T-helper 22 cell (primary cell): ENCODE data around the gene ZNF585A.
A peak's percentile ranks its signal among the peaks of the same experiment; 100 is the strongest.
"Not testable (repeated sequence)": the region's sequence is repeated elsewhere in the genome, so short reads cannot be mapped to it uniquely, and the experiment has no call there.

Experiments used
- DNase-seq: peaks from one replicate; pipeline ENCODE4 v3.0.0-alpha.2; 2020; ENCODE audit warnings: low read depth

Gene ZNF585A

DNA sequence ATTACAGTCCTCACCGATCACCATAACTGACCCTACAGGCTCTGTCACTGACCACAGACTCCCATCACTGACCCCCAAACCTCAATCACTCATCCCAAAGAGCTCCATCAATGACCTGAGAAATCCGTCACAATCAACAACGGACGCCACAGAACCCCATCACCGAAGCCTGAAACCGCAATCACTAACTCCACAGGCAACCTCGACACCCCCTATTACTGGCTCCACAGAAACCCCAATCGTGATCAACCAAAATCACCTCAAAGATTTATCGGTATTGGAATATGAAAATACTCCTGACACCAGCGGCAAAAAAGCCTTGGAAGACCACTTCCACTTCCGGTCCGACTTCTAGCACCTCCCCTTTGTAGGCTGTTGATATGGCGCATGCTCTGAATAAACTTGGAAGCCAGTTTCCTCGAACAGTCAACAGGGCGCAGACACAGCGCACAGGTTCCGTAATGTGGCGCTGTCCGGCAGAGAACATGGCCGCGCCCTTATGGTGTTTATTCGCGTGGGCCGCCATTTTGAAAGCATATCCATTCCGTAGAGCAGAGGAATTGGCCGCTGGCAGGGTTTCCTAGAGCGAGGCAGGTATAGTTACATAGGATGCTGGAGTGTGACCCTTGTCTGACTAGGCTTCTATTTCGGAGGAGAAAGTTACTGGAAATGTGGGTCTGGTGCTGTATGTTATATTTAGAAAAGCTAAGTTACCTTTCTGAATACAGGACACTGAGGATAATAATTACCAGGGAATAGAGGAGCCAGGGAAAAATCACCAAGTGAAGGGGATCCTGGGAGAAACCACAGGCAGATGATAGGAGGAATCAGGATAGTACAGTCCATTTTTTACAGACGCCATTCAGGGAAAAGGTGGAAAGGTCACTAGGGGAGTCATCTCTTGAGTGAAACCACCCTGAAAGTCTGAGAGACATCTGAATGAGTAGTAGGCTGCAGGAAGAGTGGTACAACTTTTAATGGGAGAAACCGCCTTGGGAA lies at the start of gene ZNF585A:
ZNF585A (minus strand) TSS at position 328 of the 999 bp plus-strand sequence. CDS start 2,785 bp downstream, outside the sequence.
- DNase-seq, result peak; percentile 83

DNA sequence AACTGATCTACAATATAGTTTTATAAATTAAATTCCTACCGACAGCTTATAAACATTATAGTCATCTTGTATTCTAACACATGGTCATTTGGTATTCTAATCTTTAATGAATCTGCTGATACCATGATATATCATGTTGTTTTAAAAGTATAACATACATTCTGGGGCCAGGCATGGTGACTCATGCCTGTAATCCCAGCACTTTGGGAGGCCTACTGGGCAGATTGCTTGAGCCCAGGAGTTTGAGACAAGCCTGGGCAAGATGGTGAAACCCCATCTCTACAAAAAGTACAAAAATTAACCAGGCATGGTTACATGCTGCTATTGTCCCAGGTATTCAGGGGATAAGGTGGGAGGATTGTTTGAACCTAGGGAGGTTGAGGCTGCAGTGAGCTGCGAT lies 48.6 kb upstream of the ZNF585A start:
- no peak for DNase-seq

DNA sequence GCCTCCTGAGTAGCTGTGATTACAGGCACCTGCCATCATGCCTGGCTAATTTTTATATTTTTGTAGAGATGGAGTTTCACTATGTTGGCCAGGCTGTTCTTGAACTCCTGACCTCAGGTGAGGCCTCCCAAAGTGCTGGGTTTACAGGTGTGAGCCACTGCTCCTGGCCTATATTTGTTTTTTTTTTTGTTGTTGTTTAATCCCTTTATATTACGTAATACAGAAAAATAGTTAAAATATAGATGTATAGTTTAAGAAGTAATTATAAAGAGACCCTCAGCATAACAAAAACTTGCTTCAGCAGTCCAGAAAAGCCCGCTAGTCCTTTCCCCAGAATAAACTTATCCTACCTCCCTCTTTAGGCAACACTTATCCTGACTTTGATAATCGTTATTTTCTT lies 47.9 kb upstream of the ZNF585A start:
- no peak for DNase-seq

DNA sequence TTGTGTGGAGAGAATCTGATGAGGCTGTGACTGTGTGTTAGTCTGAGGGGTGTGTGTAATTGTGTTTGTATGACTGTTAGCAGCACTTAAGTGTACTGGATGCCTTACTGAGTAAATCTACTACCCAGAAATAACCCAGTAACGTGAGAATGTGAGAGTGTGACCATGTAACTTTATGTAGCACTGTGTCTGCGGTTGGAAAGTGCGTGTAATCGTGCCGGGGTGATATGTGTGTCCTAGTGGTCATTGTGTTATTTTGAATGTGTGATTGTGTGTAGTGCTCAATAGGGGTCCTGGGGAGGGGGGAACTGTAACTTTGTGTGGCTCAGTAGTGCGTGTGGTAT lies 46.1 kb upstream of the ZNF585A start:
- DNase-seq, result no peak

DNA sequence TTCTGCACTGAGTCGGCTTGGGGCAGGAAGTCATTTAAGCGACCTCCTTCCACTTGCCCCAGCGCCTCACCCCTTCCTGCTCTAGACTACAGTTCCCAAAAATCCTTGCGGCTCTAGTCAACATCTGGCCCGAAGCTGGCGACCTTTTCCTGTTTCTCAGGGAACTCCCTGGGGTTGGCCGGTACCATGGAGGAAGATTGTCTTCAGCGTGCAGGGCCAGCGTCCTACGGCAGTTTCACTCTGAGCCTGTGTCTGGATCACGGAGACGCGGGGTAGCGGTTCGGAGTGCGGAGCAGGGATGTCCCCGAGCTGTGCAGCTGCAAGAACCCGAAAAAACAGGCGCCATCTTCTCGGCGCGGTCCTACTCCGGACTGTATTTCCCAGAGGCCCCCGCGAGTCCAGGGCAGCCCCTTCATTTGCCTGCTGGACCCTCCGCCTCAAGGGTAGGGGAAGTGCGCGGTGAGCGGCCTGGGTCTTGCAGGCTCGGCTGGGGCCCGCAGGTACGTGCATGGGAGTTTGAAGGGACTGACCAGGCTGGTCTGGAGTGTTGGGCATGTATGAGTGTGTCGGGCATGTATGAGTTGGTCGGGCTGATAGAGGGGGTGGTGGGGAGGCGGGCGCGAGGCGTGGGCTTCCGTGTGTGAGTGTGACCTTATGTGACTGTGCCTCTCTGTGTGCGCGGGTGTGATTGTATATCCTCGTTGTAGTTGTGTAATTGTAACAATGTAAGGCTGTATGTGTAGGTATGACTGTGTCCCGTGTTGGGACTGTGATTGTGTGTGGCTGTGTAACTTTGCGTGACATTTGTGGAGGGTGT lies 45.5 kb upstream of the ZNF585A start, which contains the start of gene ZNF383:
ZNF383 (plus strand) TSS at position 440 of the 817 bp plus-strand sequence. CDS start 12,240 bp downstream, outside the sequence.
- peak; percentile 66 for DNase-seq

DNA sequence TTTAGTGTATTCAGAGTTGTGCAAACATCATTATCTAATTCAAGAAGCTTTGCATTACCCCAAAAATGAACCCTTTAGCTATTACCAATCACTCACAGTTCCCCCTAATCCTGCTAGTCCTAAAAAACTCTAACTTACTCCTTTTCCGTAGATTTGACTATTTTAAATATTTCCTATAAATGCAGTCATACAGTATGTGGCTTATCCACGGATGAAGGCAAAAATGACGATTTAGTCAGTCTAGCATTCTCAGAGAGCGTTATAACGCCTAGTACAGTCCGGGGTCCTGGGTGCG lies 44.9 kb upstream of the ZNF585A start:
- no peak for DNase-seq

DNA sequence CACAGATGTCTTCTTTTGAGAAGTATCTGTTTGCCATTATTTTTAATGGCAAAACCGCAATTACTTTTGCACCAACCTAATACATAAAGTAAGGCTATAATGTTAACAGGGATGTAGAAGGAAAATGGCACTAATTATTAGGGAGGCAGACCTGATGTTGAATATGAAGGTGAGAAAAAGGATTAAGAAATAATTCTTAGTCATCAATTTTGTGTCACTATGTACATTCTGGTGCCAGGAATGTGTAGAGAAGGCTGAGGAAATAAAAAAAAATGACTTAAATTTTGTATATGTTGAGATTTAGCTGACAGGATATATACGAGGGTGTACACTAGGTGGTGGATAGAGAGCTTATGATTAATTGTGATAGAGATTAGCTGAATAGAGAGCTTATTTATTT lies 25.3 kb upstream of the ZNF585A start:
- DNase-seq, result no peak

DNA sequence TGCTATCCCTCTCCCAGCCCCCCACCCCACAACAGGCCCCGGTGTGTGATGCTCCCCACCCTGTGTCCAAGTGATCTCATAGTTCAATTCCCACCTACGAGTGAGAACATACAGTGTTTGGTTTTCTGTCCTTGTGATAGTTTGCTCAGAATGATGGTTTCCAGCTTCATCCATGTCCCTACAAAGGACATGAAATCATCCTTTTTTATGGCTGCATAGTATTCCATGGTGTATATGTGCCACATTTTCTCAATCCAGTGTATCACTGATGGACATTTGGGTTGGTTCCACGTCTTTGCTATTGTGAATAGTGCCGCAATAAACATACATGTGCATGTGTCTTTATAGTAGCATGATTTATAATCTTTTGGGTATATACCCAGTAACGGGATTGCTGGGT lies 24.6 kb upstream of the ZNF585A start:
- DNase-seq, result not testable (repeated sequence)

DNA sequence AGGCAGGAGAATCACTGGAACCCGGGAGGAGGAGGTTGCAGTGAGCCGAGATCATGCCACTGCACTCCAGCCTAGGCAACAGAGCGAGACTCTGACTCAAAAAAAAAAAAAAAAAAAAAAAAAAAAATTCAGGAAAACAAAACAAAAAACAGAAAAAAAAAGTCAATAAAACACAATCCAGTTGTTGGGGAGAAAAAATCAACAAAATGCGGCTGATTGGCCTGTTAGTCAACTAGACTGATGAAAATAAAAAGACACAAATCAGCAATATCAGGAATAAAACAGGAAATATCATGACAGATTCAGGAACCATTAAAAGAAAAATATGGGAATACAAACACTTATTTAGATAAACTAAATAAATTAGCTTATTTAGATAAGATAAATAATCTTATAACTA lies 22.8 kb upstream of the ZNF585A start:
- not testable (repeated sequence) for DNase-seq

DNA sequence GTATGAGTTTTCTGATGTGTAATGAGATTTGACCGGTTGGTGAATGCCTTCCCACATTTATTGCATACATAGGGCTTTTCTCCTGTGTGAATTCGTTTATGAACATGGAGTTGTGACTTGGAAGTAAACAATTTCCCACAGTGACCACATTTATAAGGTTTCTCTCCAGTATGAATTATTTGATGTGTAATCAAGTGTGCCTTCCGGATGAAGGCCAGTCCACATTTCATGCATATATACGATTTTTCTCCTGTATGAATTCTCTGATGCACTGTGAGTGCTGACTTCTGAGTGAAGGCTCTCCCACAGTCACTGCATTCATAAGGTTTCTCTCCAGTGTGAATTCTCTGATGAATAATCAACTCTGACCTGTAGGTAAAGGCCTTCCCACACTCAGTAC lies 13.6 kb upstream of the ZNF585A start:
- DNase-seq, result not testable (repeated sequence)

DNA sequence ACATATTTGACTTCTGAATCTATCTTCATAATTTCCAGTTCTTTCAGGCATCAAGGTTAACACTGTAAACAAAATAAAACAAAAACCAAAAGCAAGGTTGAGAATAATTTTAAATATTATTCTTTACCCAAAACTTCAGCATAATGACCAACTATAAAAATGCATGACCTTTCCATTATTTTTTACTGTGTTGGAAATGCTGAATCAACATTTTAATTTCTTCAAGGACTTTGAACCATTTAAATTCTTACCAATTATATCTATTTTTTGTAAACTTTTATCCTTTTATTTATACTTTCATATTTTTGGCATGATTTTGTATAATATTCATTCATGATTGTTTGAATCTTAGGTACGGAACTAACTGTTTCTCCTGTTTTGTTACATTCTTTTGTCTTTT lies 6.9 kb downstream of the ZNF585A start:
- no peak for DNase-seq

DNA sequence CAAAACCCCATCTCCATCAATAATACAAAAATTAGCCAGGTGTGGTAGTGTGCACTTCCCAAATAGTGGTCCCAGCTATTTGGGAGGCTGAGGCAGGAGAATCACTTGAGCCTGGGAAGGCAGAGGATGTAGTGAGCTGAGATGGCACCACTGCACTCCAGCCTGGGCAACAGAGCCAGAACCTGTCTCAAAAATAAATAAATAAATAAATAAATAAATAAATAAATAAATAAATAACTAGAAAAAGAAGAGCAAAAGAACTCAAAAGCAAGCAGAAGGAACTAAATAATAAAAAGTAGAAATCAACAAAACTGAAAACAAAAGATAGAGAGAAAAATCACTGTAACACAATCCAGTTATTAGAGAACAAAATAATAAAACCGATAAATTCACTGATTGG lies 12.3 kb downstream of the ZNF585A start:
- no peak for DNase-seq

DNA sequence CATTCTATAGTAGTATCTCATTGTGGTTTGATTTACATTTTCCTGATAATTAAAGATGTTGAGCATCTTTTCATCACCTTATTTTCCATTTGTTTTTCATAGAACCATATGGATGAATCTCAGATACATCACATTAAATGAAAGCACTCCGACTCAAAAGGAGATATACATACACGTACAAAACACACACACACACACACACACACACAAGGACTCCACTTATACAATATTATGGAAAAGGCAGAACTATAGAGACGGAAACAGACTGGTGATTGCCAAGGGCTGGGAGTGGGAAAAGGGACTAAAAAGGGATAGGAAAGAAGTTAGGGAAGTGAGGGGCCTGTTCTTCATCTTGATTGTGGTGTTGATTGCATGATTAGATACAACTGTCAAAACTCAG lies 24.3 kb downstream of the ZNF585A start:
- DNase-seq, result no peak

DNA sequence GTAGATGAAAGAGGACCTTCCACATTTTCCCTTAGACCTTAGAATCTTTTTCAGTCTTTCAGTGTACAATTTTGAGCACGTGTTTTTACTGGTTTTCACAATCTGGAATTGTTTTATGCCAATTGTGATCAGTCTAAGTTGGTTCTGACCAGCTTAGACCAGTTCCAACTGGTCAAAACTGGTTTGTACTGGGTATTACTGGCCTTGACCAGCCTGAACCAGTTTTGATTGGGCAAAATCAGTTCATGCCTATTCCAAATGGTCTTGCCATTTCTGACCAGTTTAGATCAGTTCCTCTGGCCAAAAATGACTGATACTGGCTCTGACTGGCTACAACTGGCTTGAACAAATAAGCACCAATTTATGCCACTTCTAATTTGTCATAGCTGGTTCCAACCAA lies 36.4 kb downstream of the ZNF585A start:
- DNase-seq, result no peak

DNA sequence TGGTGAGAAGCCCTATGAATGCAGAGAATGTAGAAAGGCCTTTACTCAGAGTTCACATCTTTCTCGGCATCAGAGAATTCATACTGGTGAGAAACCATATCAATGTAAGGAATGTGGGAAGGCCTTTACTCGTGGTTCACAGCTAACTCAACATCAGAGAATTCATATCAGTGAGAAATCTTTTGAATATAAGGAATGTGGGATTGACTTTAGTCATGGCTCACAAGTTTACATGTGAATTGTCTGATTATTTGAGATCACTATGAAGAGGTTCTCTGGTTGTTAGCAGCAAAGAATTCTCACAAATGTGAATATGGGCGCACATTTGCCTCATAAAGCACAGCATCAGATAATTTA lies 43.7 kb downstream of the ZNF585A start:
- no peak for DNase-seq

DNA sequence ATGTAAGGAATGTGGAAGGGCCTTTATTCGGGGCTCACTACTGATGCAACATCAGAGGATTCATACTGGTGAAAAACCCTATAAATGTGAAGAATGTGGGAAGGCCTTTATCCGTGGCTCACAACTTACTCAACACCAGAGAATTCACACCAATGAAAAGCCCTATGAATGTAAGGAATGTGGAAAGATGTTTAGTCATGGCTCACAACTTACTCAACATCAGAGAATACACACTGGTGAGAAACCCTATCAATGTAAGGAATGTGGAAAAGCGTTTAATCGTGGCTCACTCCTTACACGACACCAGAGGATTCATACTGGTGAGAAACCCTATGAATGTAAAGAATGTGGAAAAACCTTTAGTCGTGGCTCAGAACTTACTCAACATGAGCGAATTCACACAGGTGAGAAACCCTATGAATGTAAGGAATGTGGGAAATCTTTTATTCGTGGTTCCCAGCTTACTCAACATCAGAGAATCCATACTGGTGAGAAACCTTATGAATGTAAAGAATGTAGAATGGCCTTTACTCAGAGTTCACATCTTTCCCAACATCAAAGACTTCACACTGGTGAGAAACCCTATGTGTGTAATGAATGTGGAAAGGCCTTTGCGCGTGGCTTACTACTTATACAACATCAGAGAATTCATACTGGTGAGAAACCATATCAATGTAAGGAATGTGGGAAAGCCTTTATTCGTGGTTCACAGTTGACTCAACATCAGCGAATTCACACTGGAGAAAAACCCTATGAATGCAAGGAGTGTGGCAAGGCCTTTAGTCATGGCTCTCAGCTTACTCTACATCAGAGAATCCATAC lies 44.3 kb downstream of the ZNF585A start:
- DNase-seq, result no peak

DNA sequence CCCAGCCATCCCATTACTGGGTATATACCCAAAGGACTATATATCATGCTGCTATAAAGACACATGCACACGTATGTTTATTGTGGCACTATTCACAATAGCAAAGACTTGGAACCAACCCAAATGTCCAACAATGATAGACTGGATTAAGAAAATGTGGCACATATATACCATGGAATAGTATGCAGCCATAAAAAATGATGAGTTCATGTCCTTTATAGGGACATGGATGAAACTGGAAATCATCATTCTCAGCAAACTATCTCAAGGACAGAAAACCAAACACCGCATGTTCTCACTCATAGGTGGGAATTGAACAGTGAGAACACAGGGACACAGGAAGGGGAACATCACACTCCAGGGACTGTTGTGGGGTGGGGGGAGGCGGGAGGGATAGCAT lies 50.4 kb downstream of the ZNF585A start:
- not testable (repeated sequence) for DNase-seq

DNA sequence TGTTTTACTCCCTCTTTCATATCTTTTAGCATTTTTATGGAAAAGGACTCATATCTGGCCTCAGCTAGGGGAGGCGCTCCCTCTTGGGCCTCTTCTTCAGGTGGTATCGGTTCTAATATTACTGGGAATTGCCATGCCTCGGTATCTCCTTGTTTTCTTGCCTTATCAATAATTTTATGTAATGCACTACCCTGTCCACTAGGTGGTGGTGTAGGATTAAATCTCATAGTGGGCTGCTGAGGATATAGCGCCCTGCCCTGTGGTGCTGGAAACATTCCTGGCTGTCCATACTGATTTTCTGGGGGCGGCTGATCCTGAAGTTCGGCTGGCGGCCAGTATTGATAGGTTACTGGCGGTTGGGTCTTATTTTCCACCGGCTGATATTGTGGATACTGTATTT lies 58.5 kb downstream of the ZNF585A start:
- no peak for DNase-seq

DNA sequence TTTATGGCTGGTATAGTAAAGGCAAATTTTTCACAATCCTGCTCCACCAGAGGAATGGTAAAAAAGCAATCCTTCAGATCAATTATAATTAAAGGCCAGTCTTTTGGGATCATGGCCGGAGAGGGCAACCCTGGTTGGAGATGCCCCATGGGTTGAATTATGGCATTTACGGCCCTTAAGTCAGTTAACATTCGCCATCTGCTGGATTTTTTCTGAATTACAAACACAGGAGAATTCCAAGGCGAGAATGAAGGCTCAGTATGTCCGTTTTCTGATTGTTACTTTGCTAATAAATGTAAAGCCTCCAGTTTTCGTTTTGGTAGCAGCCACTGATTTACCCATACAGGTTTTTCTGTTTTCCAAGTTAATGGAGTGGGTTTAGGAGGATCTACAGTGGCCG lies 60.7 kb downstream of the ZNF585A start:
- not testable (repeated sequence) for DNase-seq

DNA sequence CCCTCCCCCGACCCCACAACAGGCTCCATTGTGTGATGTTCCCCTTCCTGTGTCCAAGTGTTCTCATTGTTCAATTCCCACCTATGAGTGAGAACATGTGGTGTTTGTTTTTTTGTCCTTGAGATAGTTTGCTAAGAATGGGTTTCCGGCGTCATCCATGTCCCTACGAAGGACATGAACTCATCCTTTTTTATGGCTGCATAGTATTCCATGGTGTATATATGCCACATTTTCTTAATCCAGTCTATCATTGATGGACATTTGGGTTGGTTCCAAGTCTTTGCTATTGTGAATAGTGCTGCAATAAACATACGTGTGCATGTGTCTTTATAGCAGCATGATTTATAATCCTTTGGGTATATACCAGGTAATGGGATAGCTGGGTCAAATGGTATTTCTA lies 68.4 kb downstream of the ZNF585A start:
- DNase-seq, result not testable (repeated sequence)

DNA sequence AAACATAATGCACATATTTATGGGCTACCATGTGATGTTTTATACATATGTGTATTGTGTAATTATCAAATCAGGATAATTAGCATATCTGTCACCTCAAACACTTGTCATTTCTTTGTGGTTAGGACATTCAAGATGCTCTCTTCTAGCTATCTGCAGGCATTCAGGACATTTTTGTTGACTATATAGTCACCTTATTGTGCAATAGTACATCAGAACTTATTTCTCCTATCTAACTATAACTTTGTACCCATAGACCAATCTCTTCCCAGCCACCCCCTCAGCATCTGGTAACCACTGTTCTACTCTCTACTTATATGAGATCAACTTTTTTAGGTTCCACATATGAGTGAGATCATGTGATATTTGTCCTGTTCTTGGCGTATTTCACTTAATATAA lies 73.9 kb downstream of the ZNF585A start:
- DNase-seq, result no peak

DNA sequence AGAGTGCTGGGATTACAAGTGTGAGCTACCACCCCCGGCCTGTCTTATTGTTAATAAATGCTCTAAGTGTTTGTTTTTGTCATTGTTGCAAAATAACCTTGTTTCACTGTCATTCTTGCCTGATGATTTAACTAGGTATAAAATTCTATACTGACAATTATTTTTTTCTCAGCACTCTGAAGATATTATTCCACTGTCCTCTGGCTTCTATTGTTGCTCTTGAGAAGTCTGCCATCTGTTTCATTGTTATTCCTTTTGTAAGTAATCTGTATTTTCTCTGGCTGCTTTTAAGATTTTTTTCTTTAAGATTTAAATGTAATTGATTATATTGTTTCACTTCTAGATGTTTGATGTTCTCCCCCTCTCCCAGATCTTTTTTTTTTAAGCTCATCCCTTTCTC lies 76.6 kb downstream of the ZNF585A start:
- no peak for DNase-seq
